Breast epithelium (tissue), 4 donors: ENCODE results near the gene MYDGF. TPM values are rescaled to one million over a fixed set of nuclear protein-coding genes. Genes with fewer than 3 reads are reported as not detected.
A peak's percentile ranks its signal among the peaks of the same experiment; 100 is the strongest.

Experiments
- DNase-seq, 2 donors: peaks; one replicate each; pipeline ENCODE4 v3.0.0-alpha.2; 2019; ENCODE audit warnings: low spot score in 2 of 2
- H3K27ac ChIP-seq, 2 donors: fragments of 200-600 bp; sonication (generic) in 1 of 2; one replicate each; pipeline ENCODE4 v1.5.1; 2016 to 2019; ENCODE audit warnings: mild to moderate bottlenecking in 1 of 2
- H3K27me3 ChIP-seq, 2 donors: fragments of 200-600 bp; sonication (generic) in 1 of 2; one replicate each; pipeline versions ENCODE4 v1.5.1 to v1.6.0; 2017 to 2019; ENCODE audit warnings: control low read depth in 1 of 2, mild to moderate bottlenecking in 1 of 2
- H3K36me3 ChIP-seq: fragments of 200-600 bp; one replicate; pipeline ENCODE4 v1.5.1; 2019
- H3K4me1 ChIP-seq, 2 donors: fragments of 200-600 bp; sonication (generic); one replicate each; pipeline ENCODE4 v1.5.1; 2016 to 2019; ENCODE audit warnings: control low read depth in 1 of 2
- H3K4me3 ChIP-seq, 3 donors: fragments of 200-600 bp; sonication (generic); 1 replicate in 2 of 3; 2 replicates in 1 of 3; pipeline ENCODE4 v1.5.1; 2016 to 2019; ENCODE audit warnings: mild to moderate bottlenecking in 3 of 3, moderate library complexity in 2 of 3
- H3K9me3 ChIP-seq, 2 donors: fragments of 200-600 bp; sonication (generic) in 1 of 2; one replicate each; pipeline ENCODE4 v1.5.1; 2016 to 2019; ENCODE audit warnings: control low read depth in 1 of 2
- CTCF ChIP-seq, 3 donors: fragments of 450-650 bp; IDR thresholded peaks; one replicate each; pipeline ENCODE4 v1.5.1; 2016 to 2017; ENCODE audit warnings: antibody characterized with exemption in 3 of 3, mild to moderate bottlenecking in 3 of 3, moderate library complexity in 3 of 3
- POLR2A ChIP-seq: fragments of 450-650 bp; IDR thresholded peaks from one replicate; pipeline ENCODE4 v1.6.1; 2016; ENCODE audit warnings: antibody characterized with exemption, mild to moderate bottlenecking, moderate library complexity
- POLR2AphosphoS5 ChIP-seq, 3 donors: sonication (generic); formaldehyde crosslinking; IDR thresholded peaks; one replicate each; pipeline ENCODE4 v1.6.1; 2017; ENCODE audit warnings: antibody characterized with exemption in 3 of 3
- intact Hi-C: fragments of 100-400 bp; cut with DNase I; formaldehyde crosslinking; loops from one replicate; pipeline ENCODE4 v1.15.1; 2023; ENCODE audit warnings: low total_unique reads
- total RNA-seq, 3 donors: library from RNA; depleted of rRNA; stranded (reverse); fragments of >200 nt; gene quantifications; one replicate each; pipeline ENCODE4 v1.1.0, GENCODE V29; 2016

The MYDGF gene
- total RNA-seq, 3 donors from 2014 or later: 36.3 to 55.1 (median 42.1) TPM

GRCh38 chr19:4638317-4638716 lies 31.8 kb downstream of the MYDGF start:
- TF ChIP-seq POLR2A (no peak), POLR2AphosphoS5 (IDR thresholded peaks at IDR 0.05) (no peak), CTCF (IDR thresholded peaks at IDR 0.05) (no peak)
- intact Hi-C loops: no loop called here
- Histone ChIP-seq H3K4me1 (no peaks in the 10 kb centered on the region), H3K36me3 (no peaks in the 10 kb centered on the region), H3K27me3 (no peaks in the 10 kb centered on the region), H3K27ac (peak overlapping the region; percentile 46 to 72), H3K9me3 (no peaks in the 10 kb centered on the region), H3K4me3 (no peak overlapping the region)
- DNase-seq: no peak

- H3K27ac ChIP-seq: no peak overlapping the region
- no peak for DNase-seq
- intact Hi-C loops: loop anchor here (1.0 kb wide), 1 partner anchor 70 kb away; no protein-coding TSS in a partner anchor
- peak overlapping the region in 2 of 3 donors; percentile 57 to 72 for H3K4me3 ChIP-seq
- no peaks in the 10 kb centered on the region for H3K36me3 ChIP-seq
- H3K27me3 ChIP-seq: no peaks in the 10 kb centered on the region
- H3K9me3 ChIP-seq: no peaks in the 10 kb centered on the region
- no peak for TF ChIP-seq POLR2AphosphoS5 (IDR thresholded peaks at IDR 0.05)
- no peak for TF ChIP-seq CTCF (IDR thresholded peaks at IDR 0.05)
- no peak for TF ChIP-seq POLR2A
- no peaks in the 10 kb centered on the region for H3K4me1 ChIP-seq
Measured at GRCh38 chr19:4636761-4637160, 33.4 kb downstream of the MYDGF start.

DNA sequence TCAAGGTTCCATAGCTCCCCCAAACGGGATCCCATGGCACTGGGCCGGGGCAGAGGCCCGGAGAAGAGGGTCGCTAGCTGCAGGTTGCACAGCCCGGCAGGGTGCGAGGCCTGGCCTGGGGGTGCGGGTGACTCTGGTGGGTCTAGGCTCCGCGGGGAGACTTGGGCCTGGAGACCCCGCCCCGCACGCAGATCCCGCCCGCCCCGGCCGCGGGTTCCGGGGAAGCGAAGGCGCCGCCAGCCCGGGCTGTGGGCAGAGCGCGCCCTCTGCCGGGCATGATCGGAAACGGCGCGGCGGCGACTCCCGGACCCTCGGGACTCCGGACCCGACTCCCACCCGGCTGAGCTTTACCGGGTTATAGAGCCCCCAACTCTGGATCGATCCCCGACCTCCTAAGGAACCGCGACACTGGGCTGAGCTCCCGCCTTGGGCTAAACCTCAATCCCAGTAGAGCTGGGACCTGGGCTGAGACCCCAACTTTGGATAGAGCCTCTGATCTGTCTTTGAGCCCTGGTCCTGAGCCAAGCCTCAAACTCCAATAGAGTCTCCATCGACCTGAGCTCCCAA lies 33.9 kb downstream of the MYDGF start:
- H3K36me3 ChIP-seq: no peaks in the 10 kb centered on the region
- no peak overlapping the region for H3K27ac ChIP-seq
- no peaks in the 10 kb centered on the region for H3K4me1 ChIP-seq
- peak; percentile 21 to 67 for DNase-seq
- TF ChIP-seq POLR2AphosphoS5 (IDR thresholded peaks at IDR 0.05): no peak
- peak; percentile 74 to 84 (median 78) for TF ChIP-seq CTCF (IDR thresholded peaks at IDR 0.05)
- peak overlapping the region; percentile 39 to 72 (median 57) for H3K4me3 ChIP-seq
- no peaks in the 10 kb centered on the region for H3K27me3 ChIP-seq
- intact Hi-C loops: no loop called here
- H3K9me3 ChIP-seq: no peaks in the 10 kb centered on the region

DNA sequence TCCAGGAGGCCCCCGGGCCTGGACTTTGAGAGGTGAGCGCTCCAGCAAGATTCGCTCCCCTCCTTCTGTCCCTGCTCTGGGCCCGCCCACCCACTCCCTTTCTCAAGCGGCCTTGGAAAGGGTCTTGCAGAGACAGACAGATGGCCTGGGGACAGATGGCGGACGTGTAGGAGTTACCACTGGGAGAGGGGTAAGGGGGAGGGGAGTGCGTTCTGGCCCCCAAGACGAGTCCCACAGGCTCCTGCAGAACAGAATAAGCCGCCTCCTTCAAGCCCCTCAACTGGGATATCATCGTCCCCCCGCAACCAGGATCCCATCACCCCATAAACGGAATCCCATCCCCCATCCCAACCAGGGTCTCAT lies 34.4 kb downstream of the MYDGF start:
- intact Hi-C loops: no loop called here
- Histone ChIP-seq H3K36me3 (no peaks in the 10 kb centered on the region), H3K4me1 (no peaks in the 10 kb centered on the region), H3K4me3 (peak overlapping the region; percentile 39 to 72 (median 57)), H3K9me3 (no peaks in the 10 kb centered on the region), H3K27me3 (no peaks in the 10 kb centered on the region), H3K27ac (no peak overlapping the region)
- DNase-seq: no peak
- TF ChIP-seq POLR2AphosphoS5 (IDR thresholded peaks at IDR 0.05) (no peak), CTCF (IDR thresholded peaks at IDR 0.05) (no peak), POLR2A (no peak)

DNA sequence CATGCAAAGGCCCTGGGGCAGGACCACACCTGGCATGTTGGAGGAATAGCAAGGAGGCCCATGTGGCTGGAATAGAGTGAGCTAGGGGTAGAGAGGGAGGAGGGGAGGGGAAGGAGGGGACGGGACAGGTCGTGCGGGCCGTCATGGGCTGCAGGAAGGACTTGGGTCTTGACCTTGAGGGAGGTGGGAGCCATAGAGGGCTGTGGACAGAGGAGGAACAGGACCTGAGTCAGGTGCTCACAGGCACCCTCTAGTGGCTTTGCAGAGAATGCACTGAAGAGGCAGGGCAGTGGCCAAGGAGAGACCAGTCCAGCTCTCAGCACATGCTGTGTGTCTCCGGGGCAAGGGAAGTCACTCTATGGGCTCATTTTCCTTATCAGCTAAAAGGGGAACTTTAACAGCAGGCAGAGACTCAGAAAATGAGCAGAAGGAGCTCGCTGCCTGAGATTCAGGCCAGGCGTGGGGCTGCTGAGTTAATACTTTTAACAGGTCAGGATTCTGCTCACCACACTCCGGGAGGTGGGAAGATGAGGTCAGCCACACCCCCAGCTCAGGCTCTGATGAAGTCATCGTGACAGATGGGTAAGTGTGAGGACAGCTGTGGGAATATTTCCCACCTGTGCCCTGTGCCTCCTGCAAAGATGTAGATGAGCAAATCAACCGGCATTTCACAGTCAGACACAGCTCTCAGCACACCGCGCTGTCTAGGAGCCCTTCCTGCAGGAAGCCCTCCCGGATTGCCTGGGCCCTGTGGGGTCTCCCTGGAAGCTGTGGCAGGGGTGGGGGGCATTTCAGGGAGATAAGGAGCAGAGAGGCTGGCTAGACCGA lies 36.8 kb downstream of the MYDGF start:
- DNase-seq: no peak
- no peak overlapping the region for H3K27ac ChIP-seq
- H3K9me3 ChIP-seq: no peaks in the 10 kb centered on the region
- H3K36me3 ChIP-seq: no peaks in the 10 kb centered on the region
- H3K4me1 ChIP-seq: no peaks in the 10 kb centered on the region
- no peak overlapping the region for H3K4me3 ChIP-seq
- H3K27me3 ChIP-seq: no peaks in the 10 kb centered on the region
- TF ChIP-seq POLR2AphosphoS5 (IDR thresholded peaks at IDR 0.05) (no peak), CTCF (IDR thresholded peaks at IDR 0.05) (peak in 2 of 3 donors; percentile 47 to 53)
- intact Hi-C loops: no loop called here
